Stomach (tissue), 4 donors: ENCODE data around the gene ADGRG4.

ENCODE experiments used
- EP300 ChIP-seq: sonication (generic); formaldehyde crosslinking; IDR thresholded peaks from one replicate; pipeline ENCODE4 v1.6.1; 2017; ENCODE audit warnings: antibody characterized with exemption
- POLR2A ChIP-seq, 4 donors: fragments of 450-650 bp; IDR thresholded peaks; one replicate each; pipeline ENCODE4 v1.6.1; 2016; ENCODE audit warnings: antibody characterized with exemption in 4 of 4, control low read depth in 2 of 4, mild to moderate bottlenecking in 1 of 4, moderate library complexity in 1 of 4
- TF ChIP-seq, protein P1 (sequence below), 7 experiments: fragments of 450-650 bp in 4 of 7; fragments of 200-600 bp in 3 of 7; sonication (generic) in 3 of 7; IDR thresholded peaks; one replicate each; pipeline ENCODE4 v1.5.1; 2016 to 2019; ENCODE audit warnings: antibody characterized with exemption in 7 of 7, control low read depth in 2 of 7, mild to moderate bottlenecking in 1 of 7

DNA sequence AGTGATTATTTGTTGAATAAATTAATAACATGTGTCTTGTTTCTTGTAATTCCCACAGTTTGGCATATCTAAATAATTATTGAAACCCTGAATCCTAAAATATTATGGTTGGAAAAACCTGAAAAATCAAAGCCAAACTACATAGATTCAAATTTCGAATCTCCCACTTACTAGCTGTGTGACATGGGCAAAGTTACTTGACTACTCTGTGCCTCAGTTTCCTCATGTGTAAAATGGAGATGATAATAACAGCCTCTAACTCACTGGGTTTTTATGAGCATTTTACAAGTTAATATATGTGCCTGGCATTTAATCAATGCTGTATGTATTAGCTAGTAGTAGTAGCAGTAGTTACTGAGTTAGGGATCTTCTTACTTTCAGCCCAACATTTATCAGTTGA lies 152.4 kb downstream of the ADGRG4 start:
- TF ChIP-seq, protein P1, sequence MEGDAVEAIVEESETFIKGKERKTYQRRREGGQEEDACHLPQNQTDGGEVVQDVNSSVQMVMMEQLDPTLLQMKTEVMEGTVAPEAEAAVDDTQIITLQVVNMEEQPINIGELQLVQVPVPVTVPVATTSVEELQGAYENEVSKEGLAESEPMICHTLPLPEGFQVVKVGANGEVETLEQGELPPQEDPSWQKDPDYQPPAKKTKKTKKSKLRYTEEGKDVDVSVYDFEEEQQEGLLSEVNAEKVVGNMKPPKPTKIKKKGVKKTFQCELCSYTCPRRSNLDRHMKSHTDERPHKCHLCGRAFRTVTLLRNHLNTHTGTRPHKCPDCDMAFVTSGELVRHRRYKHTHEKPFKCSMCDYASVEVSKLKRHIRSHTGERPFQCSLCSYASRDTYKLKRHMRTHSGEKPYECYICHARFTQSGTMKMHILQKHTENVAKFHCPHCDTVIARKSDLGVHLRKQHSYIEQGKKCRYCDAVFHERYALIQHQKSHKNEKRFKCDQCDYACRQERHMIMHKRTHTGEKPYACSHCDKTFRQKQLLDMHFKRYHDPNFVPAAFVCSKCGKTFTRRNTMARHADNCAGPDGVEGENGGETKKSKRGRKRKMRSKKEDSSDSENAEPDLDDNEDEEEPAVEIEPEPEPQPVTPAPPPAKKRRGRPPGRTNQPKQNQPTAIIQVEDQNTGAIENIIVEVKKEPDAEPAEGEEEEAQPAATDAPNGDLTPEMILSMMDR (IDR thresholded peaks at IDR 0.05), result no peak
- TF ChIP-seq POLR2A (IDR thresholded peaks at IDR 0.05) (no peak), EP300 (no peak)
